HG02642 (cell line): ENCODE results near the gene ZC3H18.

Experiments
- ATAC-seq: cut with Tn5 transposase; IDR thresholded peaks from one replicate; pipeline ENCODE4 v1.9.1; 2021; ENCODE audit warnings: mild to moderate bottlenecking; ENCODE audit not compliant: unreplicated experiment, poor library complexity

Gene ZC3H18

DNA sequence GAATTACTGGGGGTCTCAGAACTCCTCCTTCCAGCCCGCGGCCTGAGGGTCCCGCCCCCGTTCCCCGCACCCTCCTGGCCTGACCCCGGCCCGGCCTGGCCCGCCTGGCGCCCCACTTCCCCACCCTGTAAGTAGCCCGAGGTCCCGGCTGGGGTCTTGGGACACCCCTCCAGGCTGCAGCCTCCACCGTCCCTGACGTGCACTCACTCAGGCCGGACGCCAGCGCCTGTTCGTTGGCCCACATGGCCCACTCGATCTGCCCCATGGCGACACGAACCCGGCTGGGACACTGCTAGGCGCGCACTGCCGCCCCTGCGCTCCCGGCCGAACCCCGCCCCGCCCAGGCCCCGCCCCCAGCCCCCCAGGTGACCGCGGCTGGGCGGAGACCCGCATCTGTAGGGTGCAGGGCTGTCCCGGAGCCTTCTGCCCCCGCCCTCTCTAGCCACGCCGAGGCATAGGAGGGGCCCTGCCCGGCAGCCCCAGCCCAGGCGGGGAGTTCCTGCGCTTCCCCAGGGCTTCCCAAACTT lies 80.6 kb downstream of the ZC3H18 start, which contains the start of gene CYBA:
Gene CYBA, minus strand, starts transcription at position 305 of the 527 bp plus-strand sequence. Its CDS starts 40 bp downstream, at position 265.
- ATAC-seq: peak; percentile 77

DNA sequence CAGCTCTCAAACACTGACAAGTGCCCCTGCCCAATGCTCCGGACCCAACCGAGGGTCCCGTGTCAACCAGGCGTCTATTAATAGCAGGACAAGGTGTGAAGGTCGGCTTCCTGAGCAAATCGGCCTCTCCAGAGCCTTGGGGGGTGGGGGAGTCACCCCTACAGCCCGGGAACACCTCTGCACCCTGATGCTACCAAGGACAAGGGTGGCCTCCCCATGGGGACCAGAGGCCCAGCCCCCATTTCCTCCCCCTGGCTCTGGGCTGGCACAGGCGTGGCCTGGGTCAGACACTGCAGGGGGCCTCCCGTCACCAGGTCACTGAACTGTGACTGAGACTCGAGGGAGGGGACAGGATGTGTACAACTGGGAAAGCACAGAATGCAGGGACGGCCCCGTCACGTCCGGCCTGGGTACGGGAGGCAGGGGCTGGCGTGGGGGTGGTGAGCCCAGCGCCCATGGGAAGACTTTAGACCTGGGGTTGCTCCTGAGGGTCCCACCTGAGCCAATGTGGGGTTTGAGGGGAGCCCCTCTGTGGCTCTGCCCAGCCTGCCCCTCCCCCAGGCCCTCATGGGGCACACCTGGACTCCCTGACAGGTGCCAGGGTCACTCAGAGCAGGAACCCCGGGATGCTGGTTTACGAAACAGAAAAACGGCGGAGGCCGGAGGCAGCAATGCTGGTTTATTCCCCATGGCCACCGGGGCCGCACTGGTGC lies 81.2 kb downstream of the ZC3H18 start:
- ATAC-seq: peak; percentile 68

DNA sequence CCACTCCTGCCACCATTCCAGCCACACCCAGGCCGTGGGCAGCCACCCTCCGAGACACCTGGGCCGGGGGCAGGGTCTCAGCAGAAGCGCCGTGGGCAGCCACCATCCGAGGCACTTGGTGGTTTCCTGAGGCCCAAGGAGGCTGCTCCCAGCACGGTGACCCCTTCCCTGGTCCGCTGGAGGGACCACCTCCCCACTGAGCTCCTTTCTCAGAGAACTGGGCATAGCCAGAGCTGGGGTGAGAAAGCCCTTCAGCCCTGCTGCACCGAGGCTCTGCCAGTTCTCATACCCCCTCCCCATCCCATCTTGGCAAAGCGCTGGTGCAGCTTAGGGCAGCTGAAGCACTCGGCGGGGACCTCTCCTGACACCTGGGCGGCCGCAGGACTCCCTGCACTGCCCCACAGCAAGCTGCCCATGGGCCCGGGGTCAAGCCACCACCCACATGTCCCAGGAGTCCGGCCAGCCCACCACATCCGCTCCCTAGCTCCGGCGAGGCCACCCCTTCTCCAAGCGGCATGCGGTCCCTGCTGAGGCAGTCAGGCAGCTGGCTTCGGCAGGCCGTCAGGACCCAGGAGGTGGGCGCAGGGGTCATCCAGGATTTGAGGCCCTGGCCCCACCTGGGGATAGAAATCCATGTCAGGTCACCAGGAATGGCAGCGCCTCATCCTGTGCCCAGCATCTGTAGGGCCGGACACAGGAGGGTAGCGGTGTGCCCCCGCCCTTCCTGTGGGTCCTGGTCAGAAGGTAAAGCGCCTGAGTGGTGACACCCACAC lies 82.0 kb downstream of the ZC3H18 start:
- no peak for ATAC-seq

DNA sequence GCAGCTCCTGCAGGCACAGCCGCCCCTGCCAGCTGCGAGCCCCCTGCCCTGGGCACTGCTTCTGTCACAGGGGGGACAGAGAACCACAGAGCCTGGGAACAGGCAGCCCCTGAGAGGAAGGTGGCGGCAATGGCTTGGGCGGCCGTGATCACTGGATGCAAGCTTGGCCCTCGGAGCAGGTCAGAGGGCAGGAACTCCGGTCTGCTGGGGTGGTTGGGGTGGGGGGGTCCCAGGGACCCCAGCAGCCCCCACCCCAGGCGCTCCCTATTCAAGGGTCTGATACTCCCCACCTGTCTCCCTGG lies 82.5 kb downstream of the ZC3H18 start:
- no peak for ATAC-seq

DNA sequence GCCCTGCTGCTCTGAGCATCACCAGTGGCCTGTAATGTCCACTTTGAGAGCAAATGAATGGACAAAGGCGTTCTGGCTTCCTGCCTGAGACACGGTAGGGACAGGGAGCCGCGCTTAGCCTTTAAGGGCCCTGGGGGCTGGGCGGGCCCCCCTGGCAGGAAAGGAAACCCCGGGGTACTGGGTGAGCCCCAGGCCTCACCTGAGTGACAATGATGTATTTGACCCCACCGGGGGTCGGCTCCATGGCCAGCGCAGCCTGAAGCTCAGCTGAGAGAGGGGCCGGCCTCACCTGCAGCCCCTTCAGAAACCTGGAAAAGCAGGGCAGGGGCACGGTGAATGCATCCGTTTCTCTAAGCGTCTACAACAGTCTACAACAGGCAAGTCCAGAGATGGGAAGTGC lies 82.9 kb downstream of the ZC3H18 start:
- ATAC-seq: no peak

DNA sequence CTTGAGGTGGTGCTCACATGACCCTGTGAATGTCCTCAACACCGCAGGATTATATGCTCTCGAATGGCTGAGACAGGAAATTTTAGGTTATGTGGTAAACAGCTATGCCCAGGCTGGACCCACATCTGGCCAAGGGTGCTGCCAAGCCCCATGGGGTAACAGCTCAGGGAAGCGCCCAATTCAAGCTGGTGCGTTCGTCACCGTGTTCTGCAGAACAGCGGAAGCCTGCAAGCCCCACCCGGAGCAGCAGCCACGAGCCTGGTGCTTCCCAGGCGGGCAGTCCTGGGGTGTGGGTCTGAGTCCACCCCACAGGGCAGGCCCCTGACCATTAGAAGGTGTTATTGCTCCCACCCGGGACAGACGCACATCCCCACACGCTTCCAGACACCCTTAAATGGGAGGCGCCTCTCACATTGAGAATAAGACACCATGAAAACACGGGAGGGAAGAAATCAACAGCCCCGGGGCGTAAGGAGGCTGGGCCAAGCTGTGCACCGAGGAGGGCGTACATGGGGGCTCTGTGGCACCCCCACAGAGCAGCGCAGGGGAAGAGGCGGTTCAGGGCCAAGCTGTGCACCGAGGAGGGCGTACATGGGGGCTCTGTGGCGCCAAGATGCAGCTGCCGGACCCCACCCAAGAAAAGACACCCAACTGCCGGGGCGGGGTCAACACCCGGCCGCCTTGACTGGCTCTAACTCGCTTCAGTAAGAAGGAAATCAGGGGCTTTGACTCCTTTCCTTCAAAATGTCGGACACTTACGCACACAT lies 83.6 kb downstream of the ZC3H18 start:
- ATAC-seq: no peak

DNA sequence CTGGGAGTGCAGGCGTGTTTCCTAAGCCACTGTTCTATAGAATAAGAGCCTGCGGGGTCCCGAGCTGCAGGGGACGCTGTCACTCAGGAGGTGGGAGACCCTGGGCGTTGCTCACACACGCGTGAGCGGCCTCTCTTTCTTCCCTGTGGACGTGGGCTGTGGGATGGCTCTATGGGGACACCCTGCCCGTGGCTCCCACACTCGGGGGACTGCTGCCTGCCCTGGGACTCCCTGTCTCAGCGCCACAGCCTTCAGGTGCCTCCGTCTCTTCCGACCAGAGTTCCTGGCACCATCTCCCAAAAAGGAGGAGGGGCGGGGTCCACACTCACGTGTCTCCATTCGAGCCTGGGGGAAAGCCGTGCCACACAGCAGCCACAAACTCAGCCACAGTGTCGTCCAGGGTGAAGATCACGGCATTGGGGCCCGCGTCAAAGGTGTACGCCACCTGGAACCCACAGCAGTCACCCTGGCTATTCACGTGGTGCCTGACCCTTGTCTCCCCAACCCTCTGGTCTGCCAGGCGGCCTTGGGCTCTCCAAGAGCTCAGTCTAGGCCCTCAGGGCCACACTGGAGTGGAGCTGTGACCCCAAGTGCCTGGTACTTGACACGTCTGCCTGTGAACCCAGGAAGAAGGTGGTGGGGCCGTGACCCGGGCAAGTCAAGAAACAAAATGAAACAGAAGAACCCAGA lies 84.3 kb downstream of the ZC3H18 start:
- ATAC-seq: no peak

DNA sequence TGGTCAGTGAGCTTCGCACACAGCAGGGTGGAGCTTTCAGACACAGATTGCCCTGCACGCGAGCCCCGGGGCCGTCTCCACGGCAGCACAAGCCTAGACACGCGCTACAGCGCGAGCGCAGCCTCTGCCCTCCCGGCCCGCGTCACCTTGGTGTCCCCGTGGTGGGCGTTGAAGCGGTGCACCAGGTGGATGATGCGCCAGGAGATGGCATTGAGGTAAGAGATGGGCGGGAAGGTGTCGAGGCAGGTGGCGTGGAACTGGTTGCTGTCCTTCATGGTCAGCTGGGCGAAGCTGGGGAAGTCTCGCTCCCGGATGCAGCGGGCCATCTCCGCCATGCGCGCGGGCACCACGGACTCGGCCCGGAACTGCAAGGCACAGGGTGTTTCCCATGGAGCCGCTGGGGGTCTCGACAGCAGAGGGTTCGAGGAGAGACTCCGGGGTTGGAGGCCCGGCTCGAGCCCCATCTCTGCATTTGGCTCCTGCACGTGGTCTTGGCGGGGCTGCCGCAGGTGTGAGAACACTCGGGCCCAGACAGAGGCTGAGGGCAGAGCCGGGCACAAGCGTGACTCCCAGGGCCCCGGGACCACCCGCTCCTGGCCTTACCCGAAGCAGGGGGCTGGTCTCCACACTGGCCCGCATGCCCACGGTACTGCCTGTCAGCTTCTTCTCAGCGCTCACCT lies 85.0 kb downstream of the ZC3H18 start:
- no peak for ATAC-seq

DNA sequence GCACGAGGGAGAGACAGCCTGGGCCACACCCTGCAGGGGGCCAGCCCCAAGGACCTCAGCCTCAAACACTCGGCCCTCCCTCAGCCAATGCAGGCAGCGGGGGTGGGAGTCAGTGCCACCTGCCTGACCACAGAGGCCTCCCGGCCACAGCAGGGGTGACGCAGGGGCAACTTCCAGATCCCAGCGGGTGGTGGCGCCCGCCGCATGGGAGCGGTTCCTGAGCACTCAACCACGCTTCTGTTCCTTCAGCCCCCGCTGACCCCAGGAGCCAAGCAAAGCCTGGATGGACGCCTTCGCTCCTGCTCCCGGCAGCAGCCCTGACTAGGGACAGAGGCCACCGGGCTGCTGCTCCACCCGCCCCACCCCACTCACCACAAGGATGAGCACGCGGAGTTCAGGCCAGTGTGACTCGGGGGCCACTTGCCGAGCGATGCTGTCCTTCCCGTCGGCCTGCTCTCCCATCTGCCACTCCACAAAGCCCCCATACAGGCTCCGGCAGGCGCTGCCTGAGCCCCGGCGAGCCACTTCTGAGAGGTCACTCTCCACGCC lies 85.6 kb downstream of the ZC3H18 start:
- ATAC-seq: no peak

DNA sequence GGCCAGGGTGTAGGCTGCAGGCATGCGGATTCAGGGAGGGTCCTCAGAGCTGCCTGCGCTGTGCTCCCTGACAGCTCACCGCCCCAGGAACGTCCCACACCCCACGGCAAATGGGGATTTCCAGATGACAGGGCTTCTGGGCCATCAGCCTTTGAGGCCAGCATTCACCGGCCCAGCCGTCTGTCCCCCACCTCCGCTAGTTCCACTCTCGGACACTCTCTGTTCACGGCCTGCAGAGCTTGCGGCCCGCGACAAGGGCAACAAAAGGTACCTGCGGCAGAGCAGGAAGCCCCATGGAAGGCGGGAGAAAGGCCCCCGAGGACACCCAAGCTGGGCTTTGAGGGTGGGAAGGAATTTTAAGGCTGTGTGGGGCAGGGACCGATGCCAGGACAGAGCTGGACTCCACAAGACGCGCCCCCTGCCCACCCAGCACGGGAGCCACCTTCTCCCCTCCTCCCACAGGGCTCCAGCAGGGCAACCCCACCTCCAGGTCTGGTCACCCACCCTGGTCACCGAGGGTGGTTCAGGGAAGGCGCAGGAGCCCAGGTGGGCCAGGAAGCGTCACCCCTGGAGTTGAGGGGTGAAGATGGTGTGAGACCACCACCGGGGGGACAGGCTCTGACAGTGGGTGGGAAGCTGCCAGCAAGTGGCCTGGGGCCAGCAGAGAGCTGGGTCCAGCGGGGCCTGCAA lies 86.2 kb downstream of the ZC3H18 start:
- ATAC-seq: no peak

DNA sequence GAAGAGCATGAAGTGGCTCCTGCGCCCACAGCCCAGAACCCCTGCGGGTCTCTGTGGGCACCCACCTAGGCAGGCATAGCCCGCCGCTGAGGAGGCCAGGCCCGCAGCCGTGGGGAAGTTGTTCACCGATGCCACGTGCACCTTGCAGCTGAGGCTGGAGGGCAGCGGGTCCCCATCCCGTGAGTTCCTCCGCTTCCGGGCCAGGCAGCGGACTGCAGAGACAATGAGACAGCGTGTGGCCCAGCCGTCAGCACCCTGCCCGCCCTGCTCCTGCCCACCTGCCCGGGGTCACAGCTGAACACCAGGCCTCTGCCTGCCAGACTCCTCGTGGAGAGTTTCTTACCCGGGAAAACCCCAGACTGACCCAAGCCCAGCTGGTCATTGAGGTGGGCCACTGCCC lies 87.2 kb downstream of the ZC3H18 start:
- no peak for ATAC-seq

DNA sequence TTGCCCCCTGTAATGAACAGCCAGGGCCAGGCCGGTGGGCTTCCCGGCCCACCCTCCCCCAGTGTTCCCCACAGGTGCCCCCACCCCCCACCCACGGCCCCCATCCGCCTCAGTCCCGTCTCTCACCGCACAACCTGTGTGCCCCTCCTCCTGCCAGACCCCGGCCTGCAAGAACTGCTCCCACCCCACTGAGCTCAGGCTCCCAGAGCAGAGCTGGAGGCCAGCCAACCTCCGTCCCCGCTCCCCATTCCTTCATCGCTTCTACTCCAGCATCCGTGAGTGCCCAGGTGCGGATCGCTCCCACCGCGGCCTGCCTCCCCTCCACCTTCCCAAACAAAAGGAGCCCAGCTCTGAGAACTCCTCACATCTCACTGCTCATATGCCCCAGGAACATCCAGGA lies 88.5 kb downstream of the ZC3H18 start:
- no peak for ATAC-seq

DNA sequence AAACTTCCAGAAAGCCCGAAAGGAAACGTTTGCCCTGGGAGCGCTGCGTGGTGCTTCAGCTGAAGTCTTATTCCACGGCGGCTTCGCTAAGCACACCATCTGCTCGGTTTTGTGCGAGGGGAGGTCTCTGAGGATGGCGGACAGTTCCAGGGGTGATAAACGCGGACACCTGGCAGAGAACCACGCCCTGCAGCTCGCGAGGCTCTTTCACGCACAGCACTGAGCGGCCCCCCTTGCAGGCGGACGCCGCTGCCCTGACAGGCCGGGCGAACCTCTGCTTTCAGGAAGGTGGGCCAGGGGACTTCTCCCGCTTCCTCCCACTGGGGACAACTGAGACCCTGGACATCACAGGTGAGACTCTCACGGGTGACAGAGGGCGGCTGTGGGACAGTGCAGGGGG lies 89.0 kb downstream of the ZC3H18 start:
- no peak for ATAC-seq

DNA sequence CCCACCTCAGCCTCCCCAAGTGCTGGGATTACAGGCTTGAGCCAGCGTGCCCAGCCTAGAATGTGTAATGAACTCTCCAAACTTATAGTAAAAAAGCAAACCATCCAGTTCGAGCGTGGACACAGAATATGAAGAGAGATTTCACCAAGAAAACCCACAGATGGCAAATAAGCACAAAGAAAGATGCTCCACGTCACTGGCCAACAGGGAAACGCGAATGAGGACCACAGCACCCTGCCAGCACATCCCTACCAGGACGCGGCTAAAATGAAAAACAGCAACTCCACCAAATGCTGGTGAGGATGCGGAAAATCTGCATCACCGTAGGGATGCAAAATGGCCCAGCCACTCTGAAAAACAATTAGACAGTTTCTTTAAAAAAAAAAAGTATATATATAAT lies 91.3 kb downstream of the ZC3H18 start:
- no peak for ATAC-seq

DNA sequence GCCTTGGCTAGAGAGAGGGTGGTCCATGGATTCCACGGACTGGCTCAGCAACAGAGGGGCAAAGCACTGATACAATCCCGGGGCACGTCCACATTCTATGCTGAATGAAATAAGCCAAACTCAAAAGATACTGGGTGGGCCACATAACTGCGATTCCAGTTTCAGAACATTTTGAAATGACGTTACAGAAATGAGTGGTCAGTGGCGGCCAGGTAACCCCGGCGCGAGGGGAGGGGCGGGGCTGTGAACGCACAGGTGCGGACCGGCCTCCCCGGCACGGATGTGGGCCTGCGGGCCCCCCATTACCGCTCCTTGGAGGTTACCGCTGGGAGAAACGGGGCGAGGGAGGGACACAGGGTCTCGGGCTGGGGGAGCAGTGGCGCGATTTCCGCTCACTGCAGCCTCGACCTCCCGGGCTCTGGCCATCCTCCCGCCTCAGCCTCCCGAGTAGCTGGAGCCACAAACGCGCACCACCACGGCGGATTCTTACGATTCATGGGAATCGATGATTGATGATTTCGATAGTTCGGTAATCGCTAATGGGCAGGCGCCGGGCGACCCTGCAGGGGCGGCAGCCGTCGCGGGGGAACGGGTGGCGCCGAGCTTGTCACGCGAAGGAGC lies 92.1 kb downstream of the ZC3H18 start:
- peak; percentile 9 for ATAC-seq

DNA sequence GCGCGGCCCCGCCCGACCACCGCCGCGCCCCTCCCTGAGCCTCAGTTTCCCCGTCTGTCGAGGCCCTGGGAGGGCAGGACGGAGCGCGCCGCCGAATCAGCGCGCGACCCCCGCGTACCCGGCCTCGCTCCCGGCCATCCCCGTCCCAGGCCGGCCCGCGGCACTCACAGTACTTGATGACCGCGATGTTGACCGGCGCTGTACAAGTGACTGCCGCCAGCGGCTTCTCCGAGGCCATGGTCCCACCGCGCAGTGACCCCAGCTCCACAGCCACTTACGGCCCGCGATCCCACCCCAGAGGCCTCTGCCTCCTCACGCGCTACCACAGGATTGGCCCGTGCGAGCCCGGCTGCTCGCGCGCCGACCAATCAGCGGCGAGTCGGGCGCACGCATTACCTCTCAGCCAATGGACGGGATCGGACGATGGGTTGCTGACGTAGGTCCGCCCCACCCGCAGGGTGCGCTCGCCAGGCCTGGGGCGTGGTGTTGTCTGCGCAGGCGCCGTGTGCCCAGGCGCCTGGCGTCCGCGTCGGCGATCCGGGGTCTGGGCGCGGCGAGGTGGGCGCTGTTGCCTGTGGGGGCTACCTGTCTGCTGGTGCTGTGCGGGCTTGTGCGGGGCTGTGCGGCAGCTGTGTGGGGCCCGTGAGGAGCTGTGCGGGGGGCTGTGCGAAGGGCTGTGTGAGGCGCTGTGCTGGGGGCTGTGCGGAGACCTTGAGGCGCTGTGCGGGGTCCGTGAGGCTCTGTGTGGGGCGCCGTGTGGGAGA lies 92.8 kb downstream of the ZC3H18 start, which contains the start of gene MVD:
Gene MVD, minus strand, starts transcription at position 249 of the 764 bp plus-strand sequence. Its CDS starts 11 bp downstream, at position 238.
- ATAC-seq: peak; percentile 96

DNA sequence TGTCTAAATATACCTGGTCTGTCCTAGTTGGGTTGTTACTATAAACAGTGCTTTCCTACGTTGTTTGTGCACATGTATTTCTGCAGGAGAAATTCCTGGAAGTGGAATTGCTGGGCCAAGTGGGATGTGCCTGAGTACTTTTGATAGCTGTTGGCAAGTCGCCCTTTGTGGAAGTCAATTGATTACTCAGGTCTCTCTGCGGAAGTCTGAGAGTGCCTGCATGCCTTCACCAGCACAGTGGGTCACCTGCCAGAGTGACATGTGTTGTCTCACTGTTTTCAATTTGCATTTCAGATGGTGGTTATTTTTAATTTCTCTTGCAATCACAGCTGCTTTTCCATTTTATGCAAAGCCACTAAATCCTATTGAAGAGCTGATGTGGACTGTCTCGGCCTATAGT lies 94.9 kb downstream of the ZC3H18 start:
- no peak for ATAC-seq

DNA sequence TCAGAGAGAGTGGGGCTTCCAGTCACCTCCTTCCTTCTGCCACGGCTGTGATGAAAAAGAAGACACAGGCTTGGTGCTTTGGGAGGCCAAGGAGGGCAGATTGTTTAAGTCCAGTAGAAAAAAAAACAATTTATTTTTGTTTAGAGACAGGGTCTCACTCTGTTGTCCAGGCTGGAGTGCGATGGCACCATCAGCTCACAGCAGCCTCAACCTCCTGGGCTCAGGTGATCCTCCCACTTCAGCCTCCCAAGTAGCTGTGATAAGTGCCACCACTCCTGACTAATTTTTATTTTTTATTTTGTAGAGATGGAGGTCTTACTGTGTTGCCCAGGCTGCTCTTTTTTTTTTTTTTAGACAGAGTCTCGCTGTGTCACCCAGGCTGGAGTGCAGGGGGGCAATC lies 95.4 kb downstream of the ZC3H18 start:
- ATAC-seq: no peak
